WERI-Rb-1 (cell line): Measurements from ENCODE around the gene NFIX.

Source experiments
- DNase-seq: peaks from one replicate; pipeline ENCODE4 v3.0.0-alpha.2; 2020
- H3K27ac ChIP-seq: fragments of 250-450 bp; sonication (Bioruptor Pico); 2 replicates; pipeline ENCODE4 v1.5.1; 2020; ENCODE audit warnings: mild to moderate bottlenecking, moderate library complexity
- H3K27me3 ChIP-seq: fragments of 250-450 bp; sonication (Bioruptor Pico); 2 replicates; pipeline ENCODE4 v1.5.1; 2021; ENCODE audit warnings: mild to moderate bottlenecking, low read depth, moderate library complexity; ENCODE audit not compliant: insufficient read depth, severe bottlenecking
- H3K36me3 ChIP-seq: fragments of 250-450 bp; sonication (Bioruptor Pico); 2 replicates; pipeline ENCODE4 v1.5.1; 2020; ENCODE audit warnings: mild to moderate bottlenecking, moderate library complexity
- H3K4me3 ChIP-seq: 2 replicates; pipeline ENCODE4 v1.5.1; 2011; ENCODE audit warnings: low read depth, mild to moderate bottlenecking, control low read depth, low read length
- H3K9me3 ChIP-seq: fragments of 250-450 bp; sonication (Bioruptor Pico); 2 replicates; pipeline ENCODE4 v1.5.1; 2021; ENCODE audit warnings: mild to moderate bottlenecking, moderate library complexity; ENCODE audit not compliant: severe bottlenecking
- TF ChIP-seq, protein P1 (sequence below): IDR thresholded peaks from 2 replicates; pipeline ENCODE4 v1.5.1; 2011; ENCODE audit warnings: low read depth, mild to moderate bottlenecking, control low read depth, inconsistent platforms, low read length

NFIX gene

DNA sequence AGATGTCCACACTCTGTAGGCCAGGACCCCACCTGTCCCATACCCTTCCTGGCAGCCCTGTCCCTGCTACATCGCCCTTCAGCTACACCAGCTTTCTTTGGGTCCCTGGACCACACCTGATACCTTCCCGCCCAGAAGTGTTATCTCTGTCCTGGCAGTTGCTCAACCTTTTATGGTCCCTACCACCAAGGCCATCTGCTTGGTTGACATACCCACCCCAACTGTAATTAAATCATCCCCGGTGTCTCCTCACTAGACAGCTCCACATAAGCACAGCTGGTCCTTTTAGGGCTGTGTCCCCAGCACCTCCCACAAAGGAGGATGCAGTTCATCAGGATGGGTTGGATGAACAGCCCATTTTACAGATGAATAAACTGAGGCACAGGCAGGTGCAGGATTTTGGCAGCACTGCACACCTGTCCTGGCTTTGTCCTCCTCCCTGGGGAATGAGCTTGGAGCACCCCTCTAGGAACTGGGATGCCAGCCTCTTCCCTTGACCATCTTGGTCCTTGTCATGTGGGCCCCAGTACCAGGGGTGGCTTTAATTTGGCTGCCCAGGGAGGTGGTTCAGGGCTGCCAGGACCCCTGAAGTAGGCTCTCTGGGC is 135.7 kb downstream of the NFIX start:
- H3K4me3 ChIP-seq = no peak overlapping the region
- TF ChIP-seq, protein P1, sequence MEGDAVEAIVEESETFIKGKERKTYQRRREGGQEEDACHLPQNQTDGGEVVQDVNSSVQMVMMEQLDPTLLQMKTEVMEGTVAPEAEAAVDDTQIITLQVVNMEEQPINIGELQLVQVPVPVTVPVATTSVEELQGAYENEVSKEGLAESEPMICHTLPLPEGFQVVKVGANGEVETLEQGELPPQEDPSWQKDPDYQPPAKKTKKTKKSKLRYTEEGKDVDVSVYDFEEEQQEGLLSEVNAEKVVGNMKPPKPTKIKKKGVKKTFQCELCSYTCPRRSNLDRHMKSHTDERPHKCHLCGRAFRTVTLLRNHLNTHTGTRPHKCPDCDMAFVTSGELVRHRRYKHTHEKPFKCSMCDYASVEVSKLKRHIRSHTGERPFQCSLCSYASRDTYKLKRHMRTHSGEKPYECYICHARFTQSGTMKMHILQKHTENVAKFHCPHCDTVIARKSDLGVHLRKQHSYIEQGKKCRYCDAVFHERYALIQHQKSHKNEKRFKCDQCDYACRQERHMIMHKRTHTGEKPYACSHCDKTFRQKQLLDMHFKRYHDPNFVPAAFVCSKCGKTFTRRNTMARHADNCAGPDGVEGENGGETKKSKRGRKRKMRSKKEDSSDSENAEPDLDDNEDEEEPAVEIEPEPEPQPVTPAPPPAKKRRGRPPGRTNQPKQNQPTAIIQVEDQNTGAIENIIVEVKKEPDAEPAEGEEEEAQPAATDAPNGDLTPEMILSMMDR = no peak
- H3K36me3 ChIP-seq = peaks cover 42% of the 10 kb centered on the region
- DNase-seq = no peak
- no peaks in the 10 kb centered on the region for H3K9me3 ChIP-seq
- H3K27me3 ChIP-seq = no peaks in the 10 kb centered on the region
- H3K27ac ChIP-seq = no peak overlapping the region

DNA sequence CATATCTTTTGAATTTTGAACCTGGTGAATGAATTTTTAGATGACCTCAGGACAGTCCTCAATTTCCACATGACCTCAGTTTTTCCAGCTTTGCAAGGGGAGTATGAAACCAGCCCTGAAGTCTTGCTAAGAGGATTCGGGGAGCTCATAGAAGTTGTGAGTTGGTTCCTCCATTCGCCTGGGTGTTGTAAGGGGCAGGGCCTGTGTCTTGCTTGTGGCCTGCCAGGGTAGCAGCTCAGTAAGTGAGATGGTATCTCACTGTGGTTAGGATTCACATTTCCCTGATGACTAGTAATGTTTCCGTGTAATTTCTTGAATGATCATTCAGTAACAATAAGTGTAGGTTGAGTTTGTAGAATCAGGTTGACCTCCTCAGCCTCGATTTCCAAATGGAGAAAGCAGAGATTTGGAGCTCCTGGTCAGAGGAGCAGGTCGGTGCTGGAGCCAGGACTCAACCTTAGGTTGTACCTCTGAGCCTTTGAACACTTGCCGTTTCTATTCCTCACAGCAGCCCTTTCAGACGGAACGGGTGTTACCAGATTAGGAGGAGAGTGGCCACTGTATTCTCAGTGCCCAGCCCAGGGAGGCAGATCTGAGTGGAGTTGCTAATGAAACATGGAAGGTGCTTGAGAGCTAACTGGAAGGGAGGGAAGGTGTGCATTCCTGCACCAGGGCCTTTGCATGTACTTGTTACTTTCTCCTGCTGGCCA is 137.4 kb downstream of the NFIX start:
- H3K27me3 ChIP-seq = no peaks in the 10 kb centered on the region
- TF ChIP-seq, protein P1 = no peak
- H3K9me3 ChIP-seq = no peaks in the 10 kb centered on the region
- H3K36me3 ChIP-seq = peaks cover 50% of the 10 kb centered on the region
- H3K27ac ChIP-seq = no peak overlapping the region
- no peak for DNase-seq
- no peak overlapping the region for H3K4me3 ChIP-seq

DNA sequence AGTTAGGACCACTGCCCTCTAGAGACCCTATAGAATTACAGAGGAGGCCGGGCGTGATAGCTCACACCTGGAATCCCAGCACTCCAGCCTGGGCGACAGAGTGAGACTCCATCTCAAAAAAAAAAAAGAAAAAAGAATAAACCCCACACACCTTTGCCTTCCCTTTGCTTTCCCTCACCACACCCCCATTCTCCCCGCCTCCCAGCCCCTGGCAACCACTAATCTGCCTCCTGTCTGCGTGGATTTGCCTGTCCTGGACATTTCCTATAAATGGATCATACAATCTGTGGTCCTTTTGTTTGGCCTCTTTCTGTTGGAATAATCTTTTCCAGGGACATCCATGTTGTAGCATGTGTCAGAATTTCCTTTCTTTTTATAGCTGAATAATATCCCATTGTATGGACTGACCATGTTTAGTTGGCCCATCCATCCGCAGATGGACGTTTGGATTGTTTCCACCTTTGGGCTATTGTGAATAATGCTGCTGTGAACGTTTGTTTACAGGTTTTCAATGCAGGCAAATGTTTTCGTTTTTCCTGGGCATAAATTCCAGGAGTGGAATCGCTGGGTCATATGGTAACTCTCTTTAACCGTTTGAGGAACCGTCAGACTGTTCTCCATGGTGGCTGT is 138.1 kb downstream of the NFIX start:
- no peak overlapping the region for H3K27ac ChIP-seq
- H3K36me3 ChIP-seq = peaks cover 52% of the 10 kb centered on the region
- H3K9me3 ChIP-seq = no peaks in the 10 kb centered on the region
- no peaks in the 10 kb centered on the region for H3K27me3 ChIP-seq
- no peak overlapping the region for H3K4me3 ChIP-seq
- no peak for DNase-seq
- TF ChIP-seq, protein P1 = no peak

DNA sequence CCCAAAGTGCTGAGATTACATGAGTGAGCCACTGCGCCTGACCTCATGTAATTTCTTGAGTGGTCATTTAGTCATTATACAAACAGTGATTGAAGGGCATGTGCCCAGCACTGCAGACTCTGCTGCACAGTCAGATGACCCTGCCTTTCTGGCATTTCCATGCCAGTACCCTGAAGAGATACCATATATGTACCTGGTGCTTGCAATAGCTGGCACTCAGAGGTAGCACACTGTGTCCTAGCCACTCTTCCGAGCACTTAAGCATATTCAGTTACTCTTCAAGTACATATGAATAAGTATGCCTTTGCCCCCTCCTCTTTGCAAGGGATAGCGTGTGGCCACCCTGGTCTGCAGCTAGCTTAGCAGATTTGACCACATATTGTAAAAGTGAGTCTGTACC is 139.4 kb downstream of the NFIX start:
- DNase-seq = no peak
- Histone ChIP-seq H3K9me3 (no peaks in the 10 kb centered on the region), H3K27me3 (no peaks in the 10 kb centered on the region), H3K36me3 (peaks cover 55% of the 10 kb centered on the region), H3K27ac (no peak overlapping the region), H3K4me3 (no peak overlapping the region)
- TF ChIP-seq, protein P1 = no peak

DNA sequence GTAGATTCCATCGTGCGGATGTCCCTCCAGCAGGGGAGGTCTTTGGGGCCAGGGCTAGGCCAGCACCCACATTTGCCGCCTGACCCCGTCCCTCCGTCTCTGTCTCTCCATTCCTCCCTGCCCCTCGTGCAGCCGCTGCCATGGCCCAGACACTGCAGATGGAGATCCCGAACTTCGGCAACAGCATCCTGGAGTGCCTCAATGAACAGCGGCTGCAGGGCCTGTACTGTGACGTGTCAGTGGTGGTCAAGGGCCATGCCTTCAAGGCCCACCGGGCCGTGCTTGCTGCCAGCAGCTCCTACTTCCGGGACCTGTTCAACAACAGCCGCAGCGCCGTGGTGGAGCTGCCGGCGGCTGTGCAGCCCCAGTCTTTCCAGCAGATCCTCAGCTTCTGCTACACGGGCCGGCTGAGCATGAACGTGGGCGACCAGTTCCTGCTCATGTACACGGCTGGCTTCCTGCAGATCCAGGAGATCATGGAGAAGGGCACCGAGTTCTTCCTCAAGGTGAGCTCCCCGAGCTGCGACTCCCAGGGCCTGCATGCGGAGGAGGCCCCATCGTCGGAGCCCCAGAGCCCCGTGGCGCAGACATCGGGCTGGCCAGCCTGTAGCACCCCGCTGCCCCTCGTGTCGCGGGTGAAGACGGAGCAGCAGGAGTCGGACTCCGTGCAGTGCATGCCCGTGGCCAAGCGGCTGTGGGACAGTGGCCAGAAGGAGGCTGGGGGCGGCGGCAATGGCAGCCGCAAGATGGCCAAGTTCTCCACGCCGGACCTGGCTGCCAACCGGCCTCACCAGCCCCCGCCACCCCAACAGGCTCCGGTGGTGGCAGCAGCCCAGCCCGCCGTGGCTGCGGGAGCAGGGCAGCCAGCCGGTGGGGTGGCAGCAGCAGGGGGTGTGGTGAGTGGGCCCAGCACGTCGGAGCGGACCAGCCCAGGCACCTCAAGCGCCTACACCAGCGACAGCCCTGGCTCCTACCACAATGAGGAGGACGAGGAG is 140.1 kb downstream of the NFIX start:
- H3K4me3 ChIP-seq = no peak overlapping the region
- no peak for DNase-seq
- no peak overlapping the region for H3K27ac ChIP-seq
- no peaks in the 10 kb centered on the region for H3K27me3 ChIP-seq
- H3K36me3 ChIP-seq = peaks cover 55% of the 10 kb centered on the region
- no peaks in the 10 kb centered on the region for H3K9me3 ChIP-seq
- TF ChIP-seq, protein P1 = no peak
